HepG2 (cell line): Measurements from ENCODE around the gene ZNF488.

Experiments used
- AHR ChIP-seq: IDR thresholded peaks from 2 replicates; pipeline ENCODE4 v1.6.1; 2018; ENCODE audit warnings: missing genetic modification reagents, missing compliant biosample characterization
- TF ChIP-seq, protein P1 (sequence below): sonication (generic); formaldehyde crosslinking; IDR thresholded peaks from 2 replicates; pipeline ENCODE4 v1.5.0; 2020; ENCODE audit warnings: mild to moderate bottlenecking, missing genetic modification reagents, moderate library complexity

DNA sequence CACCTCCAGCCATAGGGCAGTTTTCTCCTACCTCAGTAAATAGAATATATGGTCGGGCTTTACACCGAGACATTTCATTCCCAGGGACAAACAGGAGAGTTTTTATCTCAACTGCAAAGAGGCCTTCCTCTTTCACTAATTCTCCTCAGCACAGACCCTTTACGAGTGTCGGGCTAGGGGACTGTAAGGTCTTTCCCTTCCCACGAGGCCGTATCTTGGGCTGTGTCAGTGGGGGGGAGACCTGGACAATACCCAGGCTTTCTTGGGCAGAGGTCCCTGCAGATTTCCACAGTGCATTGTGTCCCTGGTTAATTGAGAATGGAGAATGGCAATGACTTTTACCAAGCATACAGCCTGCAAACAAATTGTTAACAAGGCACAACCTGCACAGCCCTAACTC lies 13.2 kb upstream of the ZNF488 start:
- TF ChIP-seq, protein P1, sequence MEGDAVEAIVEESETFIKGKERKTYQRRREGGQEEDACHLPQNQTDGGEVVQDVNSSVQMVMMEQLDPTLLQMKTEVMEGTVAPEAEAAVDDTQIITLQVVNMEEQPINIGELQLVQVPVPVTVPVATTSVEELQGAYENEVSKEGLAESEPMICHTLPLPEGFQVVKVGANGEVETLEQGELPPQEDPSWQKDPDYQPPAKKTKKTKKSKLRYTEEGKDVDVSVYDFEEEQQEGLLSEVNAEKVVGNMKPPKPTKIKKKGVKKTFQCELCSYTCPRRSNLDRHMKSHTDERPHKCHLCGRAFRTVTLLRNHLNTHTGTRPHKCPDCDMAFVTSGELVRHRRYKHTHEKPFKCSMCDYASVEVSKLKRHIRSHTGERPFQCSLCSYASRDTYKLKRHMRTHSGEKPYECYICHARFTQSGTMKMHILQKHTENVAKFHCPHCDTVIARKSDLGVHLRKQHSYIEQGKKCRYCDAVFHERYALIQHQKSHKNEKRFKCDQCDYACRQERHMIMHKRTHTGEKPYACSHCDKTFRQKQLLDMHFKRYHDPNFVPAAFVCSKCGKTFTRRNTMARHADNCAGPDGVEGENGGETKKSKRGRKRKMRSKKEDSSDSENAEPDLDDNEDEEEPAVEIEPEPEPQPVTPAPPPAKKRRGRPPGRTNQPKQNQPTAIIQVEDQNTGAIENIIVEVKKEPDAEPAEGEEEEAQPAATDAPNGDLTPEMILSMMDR (CRISPR knock-in tag) = no peak
- TF ChIP-seq AHR (CRISPR knock-in tag) = no peak
